Measurements from ENCODE around the gene FLT3.

DNA sequence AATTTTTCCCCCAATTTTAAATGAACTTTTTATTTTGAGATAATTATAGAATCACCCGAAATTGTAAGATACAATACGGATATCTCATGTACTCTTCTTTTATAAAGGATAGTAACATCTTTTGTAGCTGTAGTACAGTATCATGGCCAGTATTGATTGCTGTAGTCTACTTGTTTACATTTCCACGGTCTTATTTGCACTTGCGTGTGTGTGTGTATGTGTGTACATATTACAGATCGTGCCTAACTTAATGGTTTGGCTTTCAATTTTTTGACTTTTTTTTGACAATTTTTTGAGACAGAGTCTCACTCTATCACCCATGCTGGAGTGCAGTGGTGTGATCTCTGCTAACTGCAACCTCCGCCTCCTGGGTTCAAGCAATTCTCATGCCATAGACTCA, 44.7 kb upstream of the FLT3 start:
- TF ChIP-seq POLR2AphosphoS5 (IDR thresholded peaks at IDR 0.05), result no peak
- no peak for TF ChIP-seq EP300 (IDR thresholded peaks at IDR 0.05)
- TF ChIP-seq, protein P1, sequence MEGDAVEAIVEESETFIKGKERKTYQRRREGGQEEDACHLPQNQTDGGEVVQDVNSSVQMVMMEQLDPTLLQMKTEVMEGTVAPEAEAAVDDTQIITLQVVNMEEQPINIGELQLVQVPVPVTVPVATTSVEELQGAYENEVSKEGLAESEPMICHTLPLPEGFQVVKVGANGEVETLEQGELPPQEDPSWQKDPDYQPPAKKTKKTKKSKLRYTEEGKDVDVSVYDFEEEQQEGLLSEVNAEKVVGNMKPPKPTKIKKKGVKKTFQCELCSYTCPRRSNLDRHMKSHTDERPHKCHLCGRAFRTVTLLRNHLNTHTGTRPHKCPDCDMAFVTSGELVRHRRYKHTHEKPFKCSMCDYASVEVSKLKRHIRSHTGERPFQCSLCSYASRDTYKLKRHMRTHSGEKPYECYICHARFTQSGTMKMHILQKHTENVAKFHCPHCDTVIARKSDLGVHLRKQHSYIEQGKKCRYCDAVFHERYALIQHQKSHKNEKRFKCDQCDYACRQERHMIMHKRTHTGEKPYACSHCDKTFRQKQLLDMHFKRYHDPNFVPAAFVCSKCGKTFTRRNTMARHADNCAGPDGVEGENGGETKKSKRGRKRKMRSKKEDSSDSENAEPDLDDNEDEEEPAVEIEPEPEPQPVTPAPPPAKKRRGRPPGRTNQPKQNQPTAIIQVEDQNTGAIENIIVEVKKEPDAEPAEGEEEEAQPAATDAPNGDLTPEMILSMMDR (IDR thresholded peaks at IDR 0.05), result no peak
- no peak for TF ChIP-seq POLR2A (IDR thresholded peaks at IDR 0.05; ENCODE audit: low read depth)

All from esophagus muscularis mucosa (tissue), 4 donors.